HG03039 (cell line): ENCODE measurements around the gene NPM1.
"Not testable (repeated sequence)": the region's sequence is repeated elsewhere in the genome, so short reads cannot be mapped to it uniquely, and the experiment has no call there.

Source experiments
- ATAC-seq: cut with Tn5 transposase; IDR thresholded peaks from one replicate; pipeline ENCODE4 v1.9.1; 2021; ENCODE audit warnings: mild to moderate bottlenecking, moderate library complexity; ENCODE audit not compliant: unreplicated experiment

Gene NPM1

GRCh38 chr5:171384999-171385398, 2.6 kb upstream of the NPM1 start:
- ATAC-seq = not testable (repeated sequence)

GRCh38 chr5:171386006-171386671, 1.5 kb upstream of the NPM1 start:
- ATAC-seq = no peak

- no peak for ATAC-seq
Observed at GRCh38 chr5:171386861-171387344, 746 bp upstream of the NPM1 start.

- peak; percentile 28 for ATAC-seq
Observed at GRCh38 chr5:171387970-171388815, 544 bp downstream of the NPM1 start.

GRCh38 chr5:171388816-171389168, 1.1 kb downstream of the NPM1 start:
- peak; percentile 4 for ATAC-seq

GRCh38 chr5:171390883-171391677, 3.4 kb downstream of the NPM1 start:
- ATAC-seq = no peak

- ATAC-seq = no peak
Observed at GRCh38 chr5:171391996-171392577, 4.4 kb downstream of the NPM1 start.

- no peak for ATAC-seq
Observed at GRCh38 chr5:171392585-171393159, 5.0 kb downstream of the NPM1 start.

GRCh38 chr5:171395042-171395441, 7.4 kb downstream of the NPM1 start:
- ATAC-seq = no peak

- not testable (repeated sequence) for ATAC-seq
Observed at GRCh38 chr5:171396583-171396982, 8.9 kb downstream of the NPM1 start.

GRCh38 chr5:171397190-171397589, 9.5 kb downstream of the NPM1 start:
- ATAC-seq = no peak

GRCh38 chr5:171397599-171397998, 9.9 kb downstream of the NPM1 start:
- no peak for ATAC-seq

GRCh38 chr5:171398660-171399059, 11.0 kb downstream of the NPM1 start:
- ATAC-seq = not testable (repeated sequence)

- ATAC-seq = no peak
Observed at GRCh38 chr5:171400169-171400568, 12.5 kb downstream of the NPM1 start.

GRCh38 chr5:171401167-171401947, 13.7 kb downstream of the NPM1 start:
- ATAC-seq = no peak

GRCh38 chr5:171402751-171403150, 15.1 kb downstream of the NPM1 start:
- ATAC-seq = not testable (repeated sequence)

- no peak for ATAC-seq
Observed at GRCh38 chr5:171405615-171406014, 18.0 kb downstream of the NPM1 start.

GRCh38 chr5:171407234-171407633, 19.6 kb downstream of the NPM1 start:
- no peak for ATAC-seq

- no peak for ATAC-seq
Observed at GRCh38 chr5:171409164-171410136, 21.8 kb downstream of the NPM1 start.
